SJSA1 (cell line): ENCODE measurements around the gene NPAT. TPM values are rescaled to one million over a fixed set of nuclear protein-coding genes. Genes with fewer than 3 reads are reported as not detected.
A peak's percentile ranks its signal among the peaks of the same experiment; 100 is the strongest.

ENCODE experiments used
- DNase-seq, 2 experiments: peaks; one replicate each; pipeline ENCODE4 v3.0.0-alpha.2; 2015 to 2020; ENCODE audit warnings: low spot score in 2 of 2, low read depth in 1 of 2
- H3K27ac ChIP-seq: fragments of 250-450 bp; sonication (Bioruptor Pico); 2 replicates; pipeline ENCODE4 v1.5.1; 2020; ENCODE audit warnings: mild to moderate bottlenecking, moderate library complexity
- H3K27me3 ChIP-seq: fragments of 250-450 bp; sonication (Bioruptor Pico); replicated peaks from 2 replicates; pipeline ENCODE4 v1.5.1; 2020; ENCODE audit warnings: mild to moderate bottlenecking, moderate library complexity
- H3K36me3 ChIP-seq: fragments of 250-450 bp; sonication (Bioruptor Pico); 2 replicates; pipeline ENCODE4 v1.5.1; 2020; ENCODE audit warnings: mild to moderate bottlenecking
- H3K4me1 ChIP-seq: fragments of 250-450 bp; sonication (Bioruptor Pico); replicated peaks from 2 replicates; pipeline ENCODE4 v1.6.1; 2021; ENCODE audit warnings: mild to moderate bottlenecking
- H3K4me3 ChIP-seq: fragments of 250-450 bp; sonication (Bioruptor Pico); 2 replicates; pipeline ENCODE4 v1.5.1; 2020; ENCODE audit warnings: mild to moderate bottlenecking
- H3K9me3 ChIP-seq: fragments of 250-450 bp; sonication (Bioruptor Pico); replicated peaks from 2 replicates; pipeline ENCODE4 v1.5.1; 2020; ENCODE audit warnings: mild to moderate bottlenecking
- total RNA-seq: library from RNA; depleted of rRNA; stranded (reverse); fragments of >200 nt; shearing (Covaris generic); gene quantifications from 2 replicates; pipeline ENCODE4 v1.2.3, GENCODE V29; 2014

NPAT gene
- total RNA-seq, 1 experiment from 2014 or later = 9.9 TPM

DNA sequence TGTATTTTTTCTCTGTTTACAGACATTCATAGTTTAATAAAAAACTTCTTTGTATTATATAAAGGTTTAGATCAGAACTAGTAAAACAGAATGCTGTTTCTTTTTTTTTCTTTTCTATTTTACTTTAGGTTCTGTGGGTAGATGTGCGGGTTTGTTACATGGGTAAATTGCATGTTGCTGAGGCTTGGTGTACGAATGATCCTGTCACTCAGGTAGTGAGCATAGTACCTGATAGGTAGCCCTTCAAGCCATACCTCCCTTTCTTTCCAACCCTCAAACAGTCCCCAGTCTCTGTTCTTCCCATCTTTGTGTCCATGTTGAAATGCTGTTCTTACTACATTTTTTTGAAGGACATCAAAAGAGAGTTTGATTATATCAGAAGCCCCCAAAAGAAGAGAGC lies 3.6 kb upstream of the NPAT start:
- H3K27me3 ChIP-seq = no peaks in the 10 kb centered on the region
- H3K36me3 ChIP-seq = no peaks in the 10 kb centered on the region; the same call in 1 of the 2 replicates
- no peak overlapping the region for H3K27ac ChIP-seq
- no peaks in the 10 kb centered on the region for H3K9me3 ChIP-seq
- no peak for DNase-seq
- H3K4me3 ChIP-seq = no peak overlapping the region
- H3K4me1 ChIP-seq = peaks cover 6% of the 10 kb centered on the region; the same call in 1 of the 2 replicates

DNA sequence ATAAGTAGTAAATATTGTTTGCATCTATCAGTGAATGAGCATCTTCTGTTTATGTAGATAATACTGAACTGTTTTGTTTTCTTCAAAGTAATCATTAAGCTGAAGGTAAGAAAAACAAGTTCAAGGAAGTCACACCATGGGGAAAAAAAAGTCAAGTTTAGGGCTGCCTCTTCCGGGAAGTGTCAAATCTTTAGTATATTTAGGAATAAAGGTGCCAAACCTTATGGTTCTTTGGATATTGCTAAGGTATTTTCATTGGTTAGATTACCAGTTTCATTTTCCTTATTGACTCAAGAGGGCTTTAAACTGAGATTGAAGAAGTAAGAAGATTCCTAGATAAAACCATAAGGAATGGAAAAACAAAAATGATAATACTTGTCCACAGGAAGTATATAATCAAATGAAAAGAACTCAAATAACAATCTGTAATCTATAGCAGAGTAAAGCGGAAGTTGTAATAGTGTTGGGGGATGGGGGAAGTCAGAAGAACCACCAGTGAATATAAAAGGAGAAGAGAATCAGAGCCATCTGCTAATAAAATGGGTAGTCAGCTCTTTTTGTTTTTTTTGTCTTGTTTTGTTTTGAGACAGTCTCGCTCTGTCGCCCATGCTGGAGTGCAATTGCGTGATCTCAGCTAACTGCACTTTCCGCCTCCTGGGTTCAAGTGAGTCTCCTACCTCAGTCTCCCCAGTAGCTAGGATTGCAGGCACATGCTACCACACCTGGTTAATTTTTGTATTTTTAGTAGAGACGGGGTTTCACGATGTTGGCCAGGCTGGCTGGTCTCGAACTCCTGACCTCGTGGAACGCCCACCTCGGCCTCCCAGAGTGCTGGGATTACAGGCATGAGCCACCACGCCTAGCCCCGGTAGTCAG lies 2.7 kb upstream of the NPAT start:
- Histone ChIP-seq H3K4me1 (peaks cover 6% of the 10 kb centered on the region; the same call in 1 of the 2 replicates), H3K9me3 (no peaks in the 10 kb centered on the region), H3K4me3 (no peak overlapping the region), H3K36me3 (no peaks in the 10 kb centered on the region; the same call in 1 of the 2 replicates), H3K27me3 (no peaks in the 10 kb centered on the region), H3K27ac (no peak overlapping the region)
- DNase-seq = no peak

- Histone ChIP-seq H3K36me3 (no peaks in the 10 kb centered on the region; the same call in 1 of the 2 replicates), H3K4me1 (peaks cover 6% of the 10 kb centered on the region; the same call in 1 of the 2 replicates), H3K27ac (no peak overlapping the region), H3K27me3 (no peaks in the 10 kb centered on the region), H3K4me3 (peak overlapping the region; percentile 60; the same call in 1 of the 2 replicates), H3K9me3 (no peaks in the 10 kb centered on the region)
- no peak for DNase-seq
These were observed 1.9 kb upstream of the NPAT start for GRCh38 chr11:108224366-108224765.

- DNase-seq = no peak
- Histone ChIP-seq H3K27ac (peak overlapping the region; percentile 59), H3K4me3 (peak overlapping the region; percentile 60), H3K27me3 (no peaks in the 10 kb centered on the region), H3K36me3 (no peaks in the 10 kb centered on the region; the same call in 1 of the 2 replicates), H3K9me3 (no peaks in the 10 kb centered on the region), H3K4me1 (peaks cover 6% of the 10 kb centered on the region; the same call in 1 of the 2 replicates)
These were observed 1.1 kb upstream of the NPAT start for GRCh38 chr11:108223348-108224149.

DNA sequence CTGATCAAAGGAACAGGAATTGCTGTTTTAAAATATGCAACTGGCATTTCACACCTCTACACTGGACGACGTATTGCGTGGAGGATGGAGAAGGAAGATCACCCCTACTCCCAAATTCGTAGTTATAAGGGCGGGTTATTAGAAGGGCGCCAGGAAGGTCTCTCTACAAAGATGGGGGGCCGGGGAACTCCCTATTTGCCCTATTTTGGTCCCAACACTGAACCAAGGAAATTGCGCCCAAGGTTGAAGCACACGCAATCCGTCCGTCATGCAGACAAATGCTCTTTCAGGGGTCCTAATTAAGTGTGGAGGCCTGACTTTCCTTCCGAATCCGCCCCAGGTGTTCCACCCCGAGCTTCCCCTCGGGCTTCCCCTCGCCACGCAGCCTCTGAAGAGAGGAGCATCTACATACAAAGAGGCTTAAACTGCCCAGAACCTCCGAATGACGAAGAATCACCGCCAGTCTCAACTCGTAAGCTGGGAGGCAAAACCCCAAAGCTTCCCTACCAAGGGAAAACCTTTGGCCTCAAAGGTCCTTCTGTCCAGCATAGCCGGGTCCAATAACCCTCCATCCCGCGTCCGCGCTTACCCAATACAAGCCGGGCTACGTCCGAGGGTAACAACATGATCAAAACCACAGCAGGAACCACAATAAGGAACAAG lies 396 bp downstream of the NPAT start:
- Histone ChIP-seq H3K4me1 (peaks cover 6% of the 10 kb centered on the region; the same call in 1 of the 2 replicates), H3K27ac (peak overlapping the region; percentile 72), H3K27me3 (no peaks in the 10 kb centered on the region), H3K9me3 (no peaks in the 10 kb centered on the region), H3K36me3 (no peaks in the 10 kb centered on the region), H3K4me3 (peak overlapping the region; percentile 60)
- no peak for DNase-seq

DNA sequence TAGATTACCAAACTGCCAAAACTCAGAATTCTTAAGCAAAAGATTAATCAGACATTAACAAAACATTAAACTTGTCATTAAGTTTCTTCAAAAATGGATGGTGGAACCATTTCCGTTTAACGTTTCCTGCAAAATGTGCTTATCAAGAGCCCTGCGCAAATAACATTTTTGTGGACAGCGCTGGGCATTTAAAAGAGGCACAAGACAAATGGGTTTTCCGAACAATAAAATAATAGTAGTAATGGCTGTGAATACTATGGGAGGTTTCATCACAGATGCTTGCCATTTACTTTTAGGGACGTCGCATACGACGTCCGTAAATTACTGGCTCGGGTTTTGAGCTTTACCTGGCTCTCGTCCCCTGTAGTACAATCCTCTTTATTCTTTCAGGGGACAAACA lies 1.1 kb downstream of the NPAT start:
- no peaks in the 10 kb centered on the region for H3K27me3 ChIP-seq
- H3K36me3 ChIP-seq = no peaks in the 10 kb centered on the region
- peaks cover 6% of the 10 kb centered on the region; the same call in 1 of the 2 replicates for H3K4me1 ChIP-seq
- DNase-seq = peak in 1 of 2 experiments; percentile 3
- no peaks in the 10 kb centered on the region for H3K9me3 ChIP-seq
- H3K4me3 ChIP-seq = peak overlapping the region; percentile 60
- peak overlapping the region; percentile 72; the same call in 1 of the 2 replicates for H3K27ac ChIP-seq

DNA sequence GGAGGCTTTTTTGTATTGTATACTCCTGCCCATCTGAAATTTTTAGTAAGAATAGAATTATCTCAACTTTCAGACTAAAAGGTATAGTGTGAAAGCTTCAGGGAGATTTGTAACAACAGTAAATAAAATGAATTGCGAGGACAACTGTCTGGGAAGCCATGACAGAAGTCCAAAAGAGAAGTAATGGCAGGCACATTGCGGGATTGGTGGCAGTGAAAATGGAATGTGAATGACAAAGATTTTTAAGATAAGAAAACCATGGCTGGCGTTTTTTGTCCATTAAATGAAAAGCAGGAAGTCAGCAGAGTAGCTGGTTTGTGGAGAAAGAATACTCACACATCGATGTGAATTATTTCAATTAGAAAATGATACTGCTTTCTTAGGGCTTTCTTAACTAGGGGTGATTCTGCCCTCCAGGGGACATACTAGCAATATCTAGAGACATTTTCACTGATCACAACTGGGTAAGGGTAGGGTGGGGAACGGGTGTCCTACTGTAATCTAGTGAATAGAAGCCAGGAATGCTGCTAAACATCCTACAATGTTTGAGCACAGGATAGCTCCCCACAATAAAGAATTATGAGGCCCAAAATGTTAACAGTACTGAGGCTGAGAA lies 1.6 kb downstream of the NPAT start:
- peaks cover 6% of the 10 kb centered on the region; the same call in 1 of the 2 replicates for H3K4me1 ChIP-seq
- no peaks in the 10 kb centered on the region for H3K9me3 ChIP-seq
- H3K27ac ChIP-seq = no peak overlapping the region
- H3K36me3 ChIP-seq = no peaks in the 10 kb centered on the region
- H3K27me3 ChIP-seq = no peaks in the 10 kb centered on the region
- no peak for DNase-seq
- peak overlapping the region; percentile 60 for H3K4me3 ChIP-seq

DNA sequence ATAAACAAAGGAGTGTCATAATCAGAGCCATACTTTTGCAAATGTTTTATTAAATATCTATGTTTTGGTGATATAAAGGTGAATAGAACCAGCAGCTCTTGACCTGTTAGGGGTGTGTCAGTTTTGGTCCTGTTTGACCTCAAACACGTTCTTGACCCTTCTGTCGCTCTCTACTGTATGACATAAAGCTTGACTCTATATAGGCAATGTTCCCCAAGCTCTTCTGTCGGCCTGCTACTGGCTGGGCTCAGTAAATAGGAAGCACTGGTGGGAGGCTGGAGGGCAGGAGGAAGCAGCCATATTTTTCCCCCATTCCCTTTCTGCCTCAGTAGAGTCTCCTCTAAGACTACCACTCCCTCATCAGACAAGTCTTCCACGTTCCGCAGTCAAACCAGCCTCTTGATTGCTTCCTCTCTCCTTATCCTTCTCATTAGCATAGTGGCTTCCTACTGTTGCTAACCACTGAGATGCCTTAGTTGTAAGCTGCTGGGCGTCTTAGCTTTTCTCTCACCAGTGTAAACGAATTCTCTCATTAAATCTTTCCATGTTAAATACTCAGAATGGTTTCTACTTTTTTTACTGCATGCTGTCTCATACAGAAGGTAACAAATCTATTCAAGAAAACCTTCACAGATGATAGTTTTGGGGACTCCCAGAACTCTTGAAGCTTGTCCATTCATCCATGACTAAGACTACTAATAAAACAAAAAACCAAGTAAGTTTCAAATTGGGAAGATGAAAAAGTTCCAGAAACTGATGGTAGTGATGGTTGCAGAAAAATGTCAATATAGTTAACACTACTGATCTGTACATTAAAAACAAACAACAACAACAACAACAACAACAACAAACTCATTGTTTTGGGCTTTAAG lies 3.3 kb downstream of the NPAT start:
- no peak overlapping the region for H3K27ac ChIP-seq
- H3K9me3 ChIP-seq = no peaks in the 10 kb centered on the region
- peaks cover 6% of the 10 kb centered on the region; the same call in 1 of the 2 replicates for H3K4me1 ChIP-seq
- no peaks in the 10 kb centered on the region for H3K27me3 ChIP-seq
- no peaks in the 10 kb centered on the region for H3K36me3 ChIP-seq
- no peak for DNase-seq
- no peak overlapping the region for H3K4me3 ChIP-seq

DNA sequence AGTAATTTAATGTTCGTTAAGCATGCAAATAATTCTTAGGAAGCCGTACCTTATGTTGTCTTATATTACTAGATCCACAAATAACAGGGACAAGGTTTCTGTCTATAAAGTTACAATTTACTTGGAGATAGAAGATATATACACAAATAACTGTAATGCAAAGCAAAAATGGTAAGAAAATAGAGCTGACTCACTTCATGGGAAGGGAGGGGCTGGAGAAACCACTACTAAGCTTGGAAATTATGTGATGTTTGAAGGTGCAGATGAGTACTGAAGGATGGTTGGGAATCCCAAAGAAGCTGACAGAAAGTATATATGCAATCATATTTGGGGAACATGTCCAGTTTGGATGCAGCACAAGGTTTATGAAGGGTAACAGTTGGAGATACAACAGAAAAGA lies 4.0 kb downstream of the NPAT start:
- no peaks in the 10 kb centered on the region for H3K9me3 ChIP-seq
- no peak for DNase-seq
- no peaks in the 10 kb centered on the region for H3K4me1 ChIP-seq
- H3K27ac ChIP-seq = no peak overlapping the region
- no peak overlapping the region for H3K4me3 ChIP-seq
- no peaks in the 10 kb centered on the region for H3K36me3 ChIP-seq
- H3K27me3 ChIP-seq = no peaks in the 10 kb centered on the region

DNA sequence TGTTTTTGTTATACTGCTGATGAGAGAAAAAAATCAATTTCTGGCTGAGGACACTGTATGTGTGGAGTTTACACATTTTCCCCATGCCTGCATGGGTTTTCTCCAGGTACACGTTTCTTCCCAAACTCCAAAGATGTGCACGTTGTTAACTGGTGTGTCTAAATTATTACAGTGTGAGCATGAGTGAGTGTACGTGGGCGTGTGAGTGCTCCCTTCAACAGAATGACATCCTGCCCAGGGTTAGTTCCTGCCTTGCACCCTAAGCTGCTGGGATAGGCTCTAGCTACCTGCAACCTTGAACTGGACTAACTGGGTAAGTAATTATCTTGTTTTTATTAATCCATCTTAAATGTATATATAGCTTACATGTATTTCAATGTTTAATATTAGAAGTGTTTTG lies 5.5 kb downstream of the NPAT start:
- H3K4me1 ChIP-seq = no peaks in the 10 kb centered on the region
- no peaks in the 10 kb centered on the region for H3K27me3 ChIP-seq
- no peaks in the 10 kb centered on the region for H3K36me3 ChIP-seq
- no peaks in the 10 kb centered on the region for H3K9me3 ChIP-seq
- no peak overlapping the region for H3K27ac ChIP-seq
- DNase-seq = no peak
- H3K4me3 ChIP-seq = no peak overlapping the region

DNA sequence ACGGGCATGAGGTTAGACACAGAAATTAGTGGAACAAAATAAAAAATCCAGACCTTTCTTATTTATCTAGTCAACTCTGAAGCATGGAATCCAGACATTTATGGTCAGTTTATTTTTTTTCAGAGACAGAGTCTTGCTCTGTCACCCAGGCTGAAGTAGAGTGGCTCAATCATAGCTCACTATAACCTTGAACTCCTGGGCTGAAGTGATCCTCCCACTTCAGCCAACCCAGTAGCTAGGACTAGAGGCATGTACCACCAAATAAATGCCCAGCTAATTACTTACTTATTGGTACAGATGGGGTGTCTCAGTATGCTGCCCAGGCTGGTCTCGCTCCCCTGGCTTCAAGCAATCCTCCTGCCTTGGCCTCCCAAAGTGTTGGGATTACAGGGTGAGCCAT lies 8.7 kb downstream of the NPAT start:
- no peaks in the 10 kb centered on the region for H3K27me3 ChIP-seq
- H3K9me3 ChIP-seq = no peaks in the 10 kb centered on the region
- no peak overlapping the region for H3K27ac ChIP-seq
- DNase-seq = no peak
- no peaks in the 10 kb centered on the region for H3K4me1 ChIP-seq
- H3K36me3 ChIP-seq = no peaks in the 10 kb centered on the region
- H3K4me3 ChIP-seq = no peak overlapping the region

DNA sequence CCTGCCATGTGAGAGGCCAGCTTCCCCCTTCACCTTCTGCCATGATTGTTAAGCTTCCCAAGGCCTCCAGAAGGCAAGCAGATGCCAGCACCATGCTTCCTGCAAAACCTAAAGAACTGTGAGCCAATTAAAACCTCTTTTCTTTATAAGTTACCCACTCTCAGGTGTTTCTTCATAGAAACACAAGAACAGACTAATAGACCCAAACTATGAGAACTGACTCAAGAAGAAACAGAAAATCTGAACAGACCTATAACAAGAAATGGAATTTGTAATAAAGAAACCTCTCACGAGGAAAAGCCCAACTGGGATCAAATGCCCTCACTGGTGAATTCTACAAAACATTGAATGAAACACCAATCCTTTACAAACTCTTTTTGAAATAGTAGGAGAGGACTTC lies 12.0 kb downstream of the NPAT start:
- no peak for DNase-seq
- no peaks in the 10 kb centered on the region for H3K4me1 ChIP-seq
- peaks cover 5% of the 10 kb centered on the region for H3K36me3 ChIP-seq
- H3K27ac ChIP-seq = no peak overlapping the region
- no peak overlapping the region for H3K4me3 ChIP-seq
- H3K27me3 ChIP-seq = no peaks in the 10 kb centered on the region
- H3K9me3 ChIP-seq = no peaks in the 10 kb centered on the region
